Mucosa of gallbladder (tissue), 1 donor: ENCODE measurements around the gene ITPRID2. TPM values are rescaled to one million over a fixed set of nuclear protein-coding genes. Genes with fewer than 3 reads are reported as not detected.

Experiments used
- DNase-seq: peaks from one replicate; pipeline ENCODE4 v3.0.0-alpha.2; 2020; ENCODE audit warnings: low spot score
- total RNA-seq: library from RNA; stranded (reverse); gene quantifications from one replicate; pipeline ENCODE4 v1.2.1, GENCODE V29; 2021
- donor health status: DM: no; HTN: no; CAD: no.

The ITPRID2 gene
- total RNA-seq, 1 donor from 2014 or later: 168 TPM

DNA sequence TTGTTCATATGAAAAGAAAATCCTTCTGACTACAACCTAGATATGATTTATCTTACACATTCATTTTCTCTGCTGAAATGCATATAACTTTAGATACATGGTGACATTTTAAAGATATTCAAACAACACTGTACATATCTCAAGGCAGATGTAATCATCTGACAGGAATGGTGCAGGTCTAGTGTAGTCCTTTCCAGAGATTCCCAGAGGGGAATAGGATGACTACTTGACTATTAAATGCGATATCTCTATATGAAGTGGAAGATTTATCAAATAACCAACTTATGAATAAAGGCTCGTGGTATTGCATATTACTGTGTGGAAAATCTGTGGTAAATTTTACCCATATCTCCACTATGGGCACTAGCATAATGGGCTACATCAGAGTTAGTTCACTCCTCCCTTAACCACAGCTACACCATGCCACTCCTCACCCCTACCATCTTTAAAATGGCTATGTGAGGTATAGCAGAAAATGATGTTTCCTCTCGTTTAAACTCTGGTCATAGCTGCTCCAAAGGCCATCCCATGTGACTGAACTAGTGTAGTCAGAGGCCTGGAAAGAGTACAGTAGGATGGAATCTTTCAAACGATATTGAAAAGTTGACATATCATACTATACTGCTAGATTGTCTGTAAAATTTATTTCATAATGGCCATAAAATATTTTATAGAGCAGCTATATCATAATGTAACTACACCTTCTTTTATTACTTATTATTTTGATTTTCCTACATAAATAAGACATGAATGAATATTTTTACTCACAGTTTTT is 9.1 kb upstream of the ITPRID2 start:
- DNase-seq: no peak

GRCh38 chr2:181884601-181885000 is 6.9 kb upstream of the ITPRID2 start:
- DNase-seq: no peak

- no peak for DNase-seq
Observed at GRCh38 chr2:181885096-181885495, 6.4 kb upstream of the ITPRID2 start.

DNA sequence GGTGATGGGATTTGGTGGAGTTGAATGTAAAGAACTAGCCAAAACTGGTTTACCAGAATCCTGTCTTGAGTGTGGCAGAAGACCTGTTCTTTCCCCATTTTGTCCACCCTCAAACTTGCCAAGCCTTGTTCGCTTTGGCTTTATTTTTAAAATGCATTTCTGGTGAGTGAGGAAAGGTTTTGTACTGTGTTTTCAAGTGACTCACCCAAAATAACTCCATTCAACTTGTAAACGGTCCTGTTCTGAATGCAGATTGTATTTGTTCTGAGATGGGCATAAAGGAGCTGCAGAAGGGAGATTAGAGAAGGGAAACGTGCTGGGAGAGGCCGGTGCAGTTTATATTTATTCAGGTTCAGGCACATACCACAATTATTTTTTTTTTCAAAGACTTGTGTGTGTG is 5.3 kb upstream of the ITPRID2 start:
- no peak for DNase-seq

GRCh38 chr2:181887045-181887444 is 4.5 kb upstream of the ITPRID2 start:
- no peak for DNase-seq

GRCh38 chr2:181889776-181890175 is 1.8 kb upstream of the ITPRID2 start:
- no peak for DNase-seq

DNA sequence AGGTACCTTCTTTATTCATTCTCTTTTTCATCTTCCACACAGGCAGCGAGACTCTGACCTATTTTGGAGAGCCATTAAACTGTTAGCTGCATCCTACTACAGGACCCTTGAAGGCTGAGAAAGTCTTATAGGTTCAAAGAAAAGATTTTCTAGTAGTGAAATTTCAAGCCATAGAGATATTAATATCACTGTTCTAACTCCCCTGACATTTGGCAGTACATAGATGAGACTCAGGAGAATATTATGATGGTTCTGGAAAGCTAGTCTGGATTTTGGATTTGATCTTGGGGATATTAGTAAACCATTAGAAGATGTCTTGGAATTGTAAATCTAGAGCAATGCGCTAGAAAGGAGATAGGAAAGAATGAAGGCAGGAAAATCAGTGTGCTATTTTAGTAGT is 1.3 kb upstream of the ITPRID2 start:
- no peak for DNase-seq

DNA sequence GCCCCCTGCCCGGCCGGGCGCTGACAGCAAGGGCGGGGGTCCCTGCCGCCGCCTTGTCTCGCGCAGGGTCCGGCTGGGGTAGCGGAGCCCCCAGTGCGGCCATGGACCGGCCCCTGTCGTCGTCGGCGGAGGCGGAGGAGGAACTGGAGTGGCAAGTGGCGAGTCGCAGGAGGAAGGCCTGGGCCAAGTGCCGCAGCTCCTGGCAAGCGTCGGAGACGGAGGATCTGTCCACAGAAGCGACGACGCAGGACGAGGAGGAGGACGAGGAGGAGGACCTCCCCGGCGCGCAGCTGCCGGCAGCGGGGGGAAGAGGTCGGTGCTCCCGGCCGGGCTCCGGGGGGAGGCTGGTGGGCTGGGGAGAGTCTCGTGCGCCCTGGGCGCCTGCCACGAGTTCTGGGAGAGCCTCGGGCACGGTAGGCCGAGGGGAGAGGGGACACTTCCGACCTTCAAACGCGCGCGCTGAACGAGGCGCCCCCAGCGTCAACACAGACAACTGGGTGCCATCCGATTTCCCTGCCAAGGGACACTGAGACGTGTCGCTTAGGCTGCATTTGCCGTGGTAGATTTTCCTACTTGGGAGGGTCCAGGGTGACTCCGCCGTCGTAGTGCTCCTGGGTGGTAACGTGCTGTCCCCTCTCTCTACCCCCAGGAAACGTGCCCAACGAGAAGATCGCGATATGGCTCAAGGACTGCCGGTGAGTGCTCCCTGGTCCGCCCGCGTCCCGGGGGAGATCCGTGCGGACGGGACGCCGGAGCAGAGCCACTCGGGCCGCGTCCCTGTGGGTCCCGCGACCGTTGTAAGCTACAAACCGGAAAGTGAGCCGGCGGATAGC is 652 bp downstream of the ITPRID2 start:
- peak; percentile 63 for DNase-seq

GRCh38 chr2:181892799-181893435 is 1.4 kb downstream of the ITPRID2 start:
- DNase-seq: no peak

DNA sequence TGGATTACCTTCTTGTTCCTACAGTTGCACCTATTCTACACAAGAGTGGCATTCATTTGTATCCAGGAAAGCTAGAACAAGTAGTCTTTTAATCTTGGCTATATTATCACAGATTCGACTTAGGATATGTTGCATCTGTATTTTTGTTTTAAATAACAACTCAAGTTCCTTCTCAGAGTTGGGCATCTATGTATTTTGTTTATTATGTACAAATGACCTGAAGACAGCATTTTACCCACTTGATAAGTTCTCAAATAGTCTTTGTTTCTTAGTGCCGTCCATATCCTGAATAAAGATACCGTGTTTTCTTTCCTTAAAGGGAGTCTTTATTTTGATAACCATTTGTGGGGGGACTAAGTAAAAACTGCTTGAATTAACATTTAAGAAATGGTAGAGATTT is 2.9 kb downstream of the ITPRID2 start:
- DNase-seq: no peak

- DNase-seq: no peak
Observed at GRCh38 chr2:181895818-181896217, 4.3 kb downstream of the ITPRID2 start.

DNA sequence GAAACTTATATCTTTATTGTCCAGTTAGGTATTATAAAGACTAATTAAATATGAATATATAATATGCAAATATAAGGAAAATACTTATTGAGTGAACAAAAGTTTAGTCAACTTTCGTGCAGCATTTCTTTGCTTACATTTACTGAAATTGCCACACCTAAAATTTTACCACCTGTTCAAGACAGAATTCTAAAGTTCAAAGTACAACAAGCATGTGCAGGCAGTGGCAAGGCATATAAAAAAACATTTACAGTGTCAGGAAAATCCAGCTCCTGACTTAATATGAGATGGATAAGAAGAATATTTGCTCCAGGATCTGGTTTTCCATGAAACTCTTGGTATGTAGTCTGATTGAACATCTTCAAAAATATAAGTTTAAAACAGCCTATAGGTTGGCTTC is 4.8 kb downstream of the ITPRID2 start:
- no peak for DNase-seq

GRCh38 chr2:181900007-181900651 is 8.6 kb downstream of the ITPRID2 start:
- no peak for DNase-seq

GRCh38 chr2:181902625-181903024 is 11.1 kb downstream of the ITPRID2 start:
- no peak for DNase-seq

DNA sequence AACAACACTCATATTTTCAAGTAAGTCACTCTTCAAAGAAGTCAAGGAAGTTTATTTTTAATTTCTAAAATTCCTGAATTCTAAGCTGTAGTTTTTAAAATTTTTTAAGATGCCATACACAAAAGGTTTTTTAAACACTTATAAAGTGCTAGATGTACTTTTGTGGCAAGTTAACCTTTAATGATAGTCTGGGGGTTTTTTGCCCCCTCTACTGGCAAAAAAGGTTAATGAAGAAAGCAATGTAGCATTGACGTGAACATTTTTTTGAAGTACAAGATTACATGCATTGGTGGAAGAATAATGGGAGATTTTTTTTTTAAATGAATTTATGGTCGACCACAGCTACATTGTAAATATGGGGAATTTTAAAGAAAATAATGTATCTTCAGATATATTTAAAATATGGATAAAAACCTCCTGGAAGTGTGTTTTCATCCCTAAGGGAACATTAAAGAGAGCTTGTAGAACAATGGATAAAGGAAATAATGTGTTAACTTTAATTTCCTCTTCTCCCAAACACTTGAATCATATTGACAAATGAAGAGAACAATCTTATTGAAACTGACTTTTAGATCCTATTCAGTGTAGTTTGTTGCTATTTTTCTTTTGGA is 12.6 kb downstream of the ITPRID2 start:
- DNase-seq: no peak

DNA sequence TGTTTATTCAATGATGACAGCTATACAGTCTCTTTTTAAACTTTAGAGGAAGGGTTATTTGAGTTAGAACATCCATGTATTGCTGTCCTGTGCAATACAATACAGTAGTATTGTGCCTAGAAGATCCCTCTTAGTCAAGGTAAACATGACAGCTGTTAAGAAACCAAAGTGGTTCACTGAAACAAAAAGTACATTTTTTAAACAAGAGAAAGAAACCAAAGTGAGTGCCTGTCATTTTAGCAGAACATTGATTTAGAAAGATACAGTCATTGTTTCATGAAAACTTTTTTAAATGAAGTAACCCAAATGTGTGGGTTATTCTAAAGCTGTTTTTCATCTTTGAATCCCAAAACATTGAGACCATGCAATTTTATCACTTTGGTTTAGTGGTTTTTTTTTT is 15.5 kb downstream of the ITPRID2 start:
- DNase-seq: no peak

DNA sequence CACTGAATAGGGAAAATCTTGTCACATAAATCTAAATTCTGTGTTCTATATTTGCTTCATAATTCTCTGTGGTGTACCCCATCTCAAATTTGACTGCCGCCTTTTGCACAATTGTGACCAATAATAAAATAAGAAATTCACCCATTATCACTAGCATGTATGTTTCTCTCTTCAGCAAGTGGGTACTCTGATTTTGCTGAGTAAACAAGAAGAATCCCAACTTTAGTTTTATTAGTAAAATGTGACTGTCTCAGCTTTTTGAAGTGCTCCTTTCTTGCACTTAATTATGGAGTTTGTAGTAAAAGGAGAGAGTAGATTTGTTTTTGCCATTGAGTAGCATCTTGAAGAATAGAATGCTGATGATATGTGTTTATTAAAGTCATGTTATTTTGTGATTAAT is 16.1 kb downstream of the ITPRID2 start:
- no peak for DNase-seq

DNA sequence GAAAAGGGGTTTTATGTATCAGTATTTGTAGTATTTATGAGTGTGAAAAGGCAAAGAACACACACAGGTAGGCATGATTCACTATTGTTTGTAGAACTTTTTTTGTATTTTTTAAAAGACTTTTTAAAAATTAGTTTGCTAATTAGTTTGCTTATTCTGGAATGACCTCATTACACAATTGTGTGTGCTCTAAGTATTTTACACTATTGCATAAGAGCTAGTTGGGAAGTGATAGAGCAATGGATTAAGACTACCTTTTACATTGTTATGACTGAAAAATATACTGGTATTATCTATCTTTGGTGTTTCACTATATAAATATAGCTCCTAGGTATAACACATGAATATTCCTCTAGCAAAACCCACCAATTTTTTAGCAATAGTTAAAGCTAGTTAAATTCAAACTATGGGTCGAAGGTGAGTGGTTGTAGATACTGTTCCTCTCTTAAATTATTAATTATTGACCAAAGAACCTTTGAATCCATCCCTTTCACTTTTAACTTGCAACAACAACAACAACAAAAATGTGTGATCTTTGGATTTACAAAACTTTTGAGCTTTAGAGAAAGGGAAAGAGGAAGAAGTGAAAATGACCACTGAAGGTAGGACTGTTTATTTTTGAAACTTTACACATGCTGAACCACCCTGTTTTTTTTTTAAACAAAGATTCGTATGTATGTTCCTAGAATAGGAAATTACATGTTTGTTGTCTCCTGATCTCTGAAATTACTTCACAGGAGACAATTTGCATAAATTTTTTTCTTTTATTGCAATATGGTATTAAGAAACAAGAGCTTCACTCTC is 18.7 kb downstream of the ITPRID2 start:
- DNase-seq: no peak

DNA sequence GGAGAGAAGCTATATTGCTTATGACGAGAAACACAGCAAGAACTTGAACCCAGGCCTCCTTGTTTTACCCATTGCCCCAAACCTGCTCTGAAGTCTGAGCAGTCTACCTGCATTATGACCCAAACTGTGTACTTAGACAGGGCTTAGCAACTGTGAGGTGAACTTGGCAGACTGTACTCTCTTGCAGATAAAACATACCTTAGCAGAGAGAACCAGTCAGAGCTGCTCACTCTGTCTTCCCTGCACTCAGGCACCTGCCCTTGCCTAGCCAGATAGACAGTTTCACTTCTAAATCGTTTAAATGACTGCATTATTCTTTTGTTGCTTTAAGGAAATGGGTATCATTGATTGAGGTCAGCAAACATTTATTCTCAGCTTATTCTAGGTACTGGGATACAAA is 20.3 kb downstream of the ITPRID2 start:
- peak; percentile 26 for DNase-seq

GRCh38 chr2:181915102-181915501 is 23.6 kb downstream of the ITPRID2 start:
- no peak for DNase-seq
